Hepatocyte (in vitro differentiated cells): ENCODE data around the gene AGBL4. TPM values are rescaled to one million over a fixed set of nuclear protein-coding genes. Genes with fewer than 3 reads are reported as not detected.

Experiments
- DNase-seq: peaks from one replicate; pipeline ENCODE4 v3.0.0-alpha.2; 2016; ENCODE audit warnings: low spot score
- H2AFZ ChIP-seq: fragments of 200-600 bp; sonication (generic); 2 replicates; pipeline ENCODE4 v1.6.0; 2016; ENCODE audit warnings: antibody characterized with exemption, mild to moderate bottlenecking
- H3K27ac ChIP-seq: fragments of 200-600 bp; sonication (generic); 2 replicates; pipeline ENCODE4 v1.5.1; 2016; ENCODE audit warnings: mild to moderate bottlenecking
- H3K27me3 ChIP-seq: fragments of 200-600 bp; sonication (generic); 2 replicates; pipeline ENCODE4 v1.6.1; 2016
- H3K36me3 ChIP-seq: fragments of 200-600 bp; sonication (generic); replicated peaks from 2 replicates; pipeline ENCODE4 v1.5.1; 2016; ENCODE audit warnings: low read depth; ENCODE audit not compliant: insufficient read depth
- H3K4me1 ChIP-seq: fragments of 200-600 bp; sonication (generic); 2 replicates; pipeline ENCODE4 v1.5.1; 2016; ENCODE audit warnings: mild to moderate bottlenecking, moderate library complexity; ENCODE audit not compliant: insufficient read depth
- H3K4me2 ChIP-seq: fragments of 200-600 bp; sonication (generic); 2 replicates; pipeline ENCODE4 v1.6.0; 2016
- H3K4me3 ChIP-seq: fragments of 200-600 bp; sonication (generic); 2 replicates; pipeline ENCODE4 v1.5.1; 2016; ENCODE audit warnings: mild to moderate bottlenecking
- H3K79me2 ChIP-seq: fragments of 200-600 bp; sonication (generic); 2 replicates; pipeline ENCODE4 v1.6.0; 2017; ENCODE audit warnings: mild to moderate bottlenecking
- H3K9me2 ChIP-seq: fragments of 200-600 bp; sonication (generic); replicated peaks from 2 replicates; pipeline ENCODE4 v1.6.0; 2017; ENCODE audit warnings: mild to moderate bottlenecking; ENCODE audit not compliant: insufficient read depth
- H3K9me3 ChIP-seq: fragments of 200-600 bp; sonication (generic); 2 replicates; pipeline ENCODE4 v1.5.1; 2016; ENCODE audit warnings: low read depth, mild to moderate bottlenecking
- H4K20me1 ChIP-seq: fragments of 200-600 bp; sonication (generic); 2 replicates; pipeline ENCODE4 v1.6.0; 2016; ENCODE audit warnings: mild to moderate bottlenecking; ENCODE audit not compliant: insufficient read depth, poor library complexity, severe bottlenecking
- CTCF ChIP-seq: fragments of 200-600 bp; sonication (generic); IDR thresholded peaks from 2 replicates; pipeline ENCODE4 v1.5.1; 2016; ENCODE audit warnings: antibody characterized with exemption, mild to moderate bottlenecking; ENCODE audit not compliant: poor library complexity
- EZH2 ChIP-seq: fragments of 200-600 bp; sonication (generic); IDR thresholded peaks from 2 replicates; pipeline ENCODE4 v1.6.1; 2016; ENCODE audit warnings: antibody characterized with exemption, mild to moderate bottlenecking, borderline replicate concordance
- EZH2phosphoT487 ChIP-seq: fragments of 200-600 bp; sonication (generic); IDR thresholded peaks from one replicate; pipeline ENCODE4 v1.6.1; 2018; ENCODE audit warnings: antibody characterized with exemption, mild to moderate bottlenecking, low read depth, moderate library complexity; ENCODE audit not compliant: unreplicated experiment, severe bottlenecking
- WGBS: methylation state at CpG from one replicate; pipeline ENCODE4 v1.1.6; 2016; ENCODE audit warnings: low lambda C conversion rate; ENCODE audit errors: missing lambda C conversion rate; 5-methylcytosine and 5-hydroxymethylcytosine counted together
- polyA plus RNA-seq: library from polyadenylated mRNA; unstranded; fragments of >200 nt; fragmentation: Nextera tagmentation; extraction: Ambion mirVana; gene quantifications from 2 replicates; pipeline ENCODE4 v1.2.1, GENCODE V29; 2016
- total RNA-seq: library from RNA; depleted of rRNA; stranded (reverse); fragments of >200 nt; gene quantifications from 2 replicates; pipeline ENCODE4 v1.2.3, GENCODE V29; 2014

Gene AGBL4
- total and polyA plus RNA-seq, 2 experiments from 2014 or later = 0.50 to 0.73 TPM

- no peaks in the 10 kb centered on the region for H3K9me2 ChIP-seq
- H3K4me3 ChIP-seq = no peak overlapping the region
- H3K4me2 ChIP-seq = no peak overlapping the region
- H3K79me2 ChIP-seq = no peaks in the 10 kb centered on the region
- H3K27me3 ChIP-seq = no peaks in the 10 kb centered on the region
- no peak for TF ChIP-seq EZH2
- TF ChIP-seq CTCF = no peak
- no peak for TF ChIP-seq EZH2phosphoT487
- no peak overlapping the region for H3K27ac ChIP-seq
- H3K36me3 ChIP-seq = no peaks in the 10 kb centered on the region
- H4K20me1 ChIP-seq = no peaks in the 10 kb centered on the region
- DNase-seq = peak; percentile 7
- H3K9me3 ChIP-seq = no peaks in the 10 kb centered on the region
- no peak overlapping the region for H2AFZ ChIP-seq
- no peaks in the 10 kb centered on the region for H3K4me1 ChIP-seq
Measured at GRCh38 chr1:48955774-48956173, 1068.0 kb downstream of the AGBL4 start.

GRCh38 chr1:48953617-48954016 is 1070.1 kb downstream of the AGBL4 start:
- no peaks in the 10 kb centered on the region for H3K27me3 ChIP-seq
- no peaks in the 10 kb centered on the region for H4K20me1 ChIP-seq
- H3K4me2 ChIP-seq = no peak overlapping the region
- H3K4me3 ChIP-seq = no peak overlapping the region
- no peak overlapping the region for H3K27ac ChIP-seq
- H3K9me3 ChIP-seq = no peaks in the 10 kb centered on the region
- no peaks in the 10 kb centered on the region for H3K9me2 ChIP-seq
- 78% methylated on average over 3 of the region's 3 CpGs for WGBS
- DNase-seq = no peak
- H3K36me3 ChIP-seq = no peaks in the 10 kb centered on the region
- H3K79me2 ChIP-seq = no peaks in the 10 kb centered on the region
- no peak overlapping the region for H2AFZ ChIP-seq
- TF ChIP-seq CTCF = no peak
- no peak for TF ChIP-seq EZH2
- no peak for TF ChIP-seq EZH2phosphoT487
- no peaks in the 10 kb centered on the region for H3K4me1 ChIP-seq

GRCh38 chr1:48948562-48948961 is 1075.2 kb downstream of the AGBL4 start:
- Histone ChIP-seq H3K4me3 (no peak overlapping the region), H2AFZ (no peak overlapping the region), H3K4me1 (no peaks in the 10 kb centered on the region), H4K20me1 (no peaks in the 10 kb centered on the region), H3K27me3 (no peaks in the 10 kb centered on the region), H3K36me3 (no peaks in the 10 kb centered on the region), H3K79me2 (no peaks in the 10 kb centered on the region), H3K27ac (no peak overlapping the region), H3K9me3 (no peaks in the 10 kb centered on the region), H3K4me2 (no peak overlapping the region), H3K9me2 (no peaks in the 10 kb centered on the region)
- 76% methylated on average over 1 of the region's 1 CpG for WGBS
- no peak for DNase-seq
- TF ChIP-seq CTCF (no peak), EZH2phosphoT487 (no peak), EZH2 (no peak)
